Osteoblast (primary cell): ENCODE data around the gene TMPRSS4. TPM values are rescaled to one million over a fixed set of nuclear protein-coding genes. Genes with fewer than 3 reads are reported as not detected.

ENCODE experiments used
- DNase-seq: peaks from one replicate; pipeline ENCODE4 v3.0.0; 2011; ENCODE audit warnings: low spot score, mixed read lengths; ENCODE audit not compliant: insufficient read length; ENCODE audit errors: missing footprints
- H2AFZ ChIP-seq: 2 replicates; pipeline ENCODE4 v1.6.0; 2011; ENCODE audit warnings: mild to moderate bottlenecking, low read length
- H3K27ac ChIP-seq: 2 replicates; pipeline ENCODE4 v1.5.1; 2011; ENCODE audit warnings: mild to moderate bottlenecking, low read depth, low read length, moderate library complexity
- H3K27me3 ChIP-seq: 2 replicates; pipeline ENCODE4 v1.6.0; 2012; ENCODE audit warnings: mild to moderate bottlenecking, control low read depth, inconsistent platforms, low read length, moderate library complexity; ENCODE audit not compliant: insufficient read depth
- H3K36me3 ChIP-seq: 2 replicates; pipeline ENCODE4 v1.5.1; 2011; ENCODE audit warnings: mild to moderate bottlenecking, low read length, control low read depth, moderate library complexity; ENCODE audit not compliant: insufficient read depth
- H3K4me1 ChIP-seq: 2 replicates; pipeline ENCODE4 v1.5.1; 2011; ENCODE audit warnings: mild to moderate bottlenecking, low read length, control low read depth, moderate library complexity; ENCODE audit not compliant: insufficient read depth
- H3K4me2 ChIP-seq: 2 replicates; pipeline ENCODE4 v1.6.0; 2011; ENCODE audit warnings: mild to moderate bottlenecking, low read length; ENCODE audit not compliant: insufficient read depth
- H3K4me3 ChIP-seq: fragments of 200-600 bp; sonication (generic); 3 replicates; pipeline ENCODE4 v1.5.1; 2012; ENCODE audit warnings: mild to moderate bottlenecking, low read length, inconsistent platforms; ENCODE audit not compliant: insufficient read depth
- H3K79me2 ChIP-seq: 2 replicates; pipeline ENCODE4 v1.6.0; 2012; ENCODE audit warnings: mild to moderate bottlenecking, low read length, control low read depth, inconsistent platforms; ENCODE audit not compliant: insufficient read depth
- H3K9me3 ChIP-seq: 2 replicates; pipeline ENCODE4 v1.5.1; 2011; ENCODE audit warnings: low read depth, low read length, control low read depth
- H4K20me1 ChIP-seq: 2 replicates; pipeline ENCODE4 v1.6.0; 2012; ENCODE audit warnings: mild to moderate bottlenecking, low read length, control low read depth; ENCODE audit not compliant: insufficient read depth
- total RNA-seq: library from RNA; depleted of rRNA; stranded (reverse); fragments of >200 nt; gene quantifications from 2 replicates; pipeline ENCODE4 v1.2.3, GENCODE V29; 2012
- TF ChIP-seq, protein P1 (sequence below): IDR thresholded peaks from 2 replicates; pipeline ENCODE4 v1.5.1; 2011; ENCODE audit warnings: mild to moderate bottlenecking, low read depth, low read length, moderate library complexity; ENCODE audit errors: extremely low read depth

Gene TMPRSS4
- total RNA-seq, 1 donor, result not detected

DNA sequence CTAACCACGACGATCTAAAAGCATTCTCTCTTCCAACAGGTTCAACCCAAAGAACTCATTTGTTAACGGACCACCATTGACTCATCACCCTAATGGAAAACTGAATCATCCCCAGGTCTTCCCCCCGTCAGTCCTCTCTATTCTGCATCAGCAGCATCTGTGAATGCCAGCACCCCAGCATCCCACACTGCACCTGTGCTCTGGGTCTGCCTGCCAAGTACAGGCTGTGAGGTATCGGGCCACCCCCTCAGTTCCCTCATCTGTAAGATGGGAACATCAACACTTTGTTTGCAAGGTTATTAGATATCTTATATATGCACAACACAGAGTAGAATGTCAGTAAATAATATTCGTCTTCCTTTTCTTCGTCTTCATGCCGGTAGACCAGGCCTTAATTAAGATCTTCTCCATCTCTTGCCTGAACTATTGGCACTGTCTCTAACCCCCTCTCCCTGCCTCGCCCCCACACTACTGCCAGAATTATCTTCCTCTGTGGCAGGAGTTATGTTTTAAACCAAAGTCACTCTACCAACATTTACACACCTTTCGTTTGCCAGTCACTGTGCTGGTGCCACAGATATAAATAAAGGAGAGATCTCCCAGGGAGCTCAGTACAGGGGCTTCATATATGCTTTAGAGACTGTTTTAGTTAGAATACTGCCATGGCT, 7.8 kb upstream of the TMPRSS4 start:
- no peaks in the 10 kb centered on the region for H4K20me1 ChIP-seq
- no peak for DNase-seq
- H3K4me1 ChIP-seq, result no peaks in the 10 kb centered on the region
- H3K4me3 ChIP-seq, result no peak overlapping the region
- H3K27me3 ChIP-seq, result no peaks in the 10 kb centered on the region
- TF ChIP-seq, protein P1, sequence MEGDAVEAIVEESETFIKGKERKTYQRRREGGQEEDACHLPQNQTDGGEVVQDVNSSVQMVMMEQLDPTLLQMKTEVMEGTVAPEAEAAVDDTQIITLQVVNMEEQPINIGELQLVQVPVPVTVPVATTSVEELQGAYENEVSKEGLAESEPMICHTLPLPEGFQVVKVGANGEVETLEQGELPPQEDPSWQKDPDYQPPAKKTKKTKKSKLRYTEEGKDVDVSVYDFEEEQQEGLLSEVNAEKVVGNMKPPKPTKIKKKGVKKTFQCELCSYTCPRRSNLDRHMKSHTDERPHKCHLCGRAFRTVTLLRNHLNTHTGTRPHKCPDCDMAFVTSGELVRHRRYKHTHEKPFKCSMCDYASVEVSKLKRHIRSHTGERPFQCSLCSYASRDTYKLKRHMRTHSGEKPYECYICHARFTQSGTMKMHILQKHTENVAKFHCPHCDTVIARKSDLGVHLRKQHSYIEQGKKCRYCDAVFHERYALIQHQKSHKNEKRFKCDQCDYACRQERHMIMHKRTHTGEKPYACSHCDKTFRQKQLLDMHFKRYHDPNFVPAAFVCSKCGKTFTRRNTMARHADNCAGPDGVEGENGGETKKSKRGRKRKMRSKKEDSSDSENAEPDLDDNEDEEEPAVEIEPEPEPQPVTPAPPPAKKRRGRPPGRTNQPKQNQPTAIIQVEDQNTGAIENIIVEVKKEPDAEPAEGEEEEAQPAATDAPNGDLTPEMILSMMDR, result no peak
- H3K36me3 ChIP-seq, result no peaks in the 10 kb centered on the region
- no peaks in the 10 kb centered on the region for H3K79me2 ChIP-seq
- no peaks in the 10 kb centered on the region for H3K9me3 ChIP-seq
- no peak overlapping the region for H3K4me2 ChIP-seq
- no peak overlapping the region for H3K27ac ChIP-seq
- H2AFZ ChIP-seq, result no peak overlapping the region

DNA sequence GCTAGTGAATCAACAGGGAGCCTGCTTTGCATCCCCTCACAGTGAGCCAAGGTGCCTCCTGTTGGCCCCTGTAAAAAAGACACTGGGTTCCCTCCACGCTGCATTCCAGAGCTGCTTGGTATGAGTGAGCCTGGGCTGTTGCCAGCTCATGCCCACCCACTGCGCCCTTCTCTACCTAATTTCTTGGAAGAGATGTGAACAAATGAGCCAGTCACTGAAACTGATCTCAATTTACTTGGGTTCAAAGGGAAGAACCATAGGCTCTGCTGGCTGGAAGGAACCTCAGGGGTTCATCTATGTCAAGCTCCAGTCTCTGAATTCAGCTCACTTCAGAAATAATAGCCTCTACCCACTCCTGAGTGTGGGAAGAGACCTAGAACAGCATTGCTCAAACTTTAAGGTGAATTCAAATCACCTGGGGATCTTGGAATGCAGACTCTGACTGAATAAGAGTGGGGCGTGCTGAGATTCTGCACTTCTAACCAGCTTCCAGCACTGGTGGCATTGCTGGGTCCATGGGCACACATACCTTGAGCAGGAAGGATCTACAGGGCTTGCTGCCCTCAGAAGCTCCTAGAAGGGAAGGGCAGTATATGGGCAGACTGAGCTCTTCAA, 5.4 kb upstream of the TMPRSS4 start:
- H3K36me3 ChIP-seq, result no peaks in the 10 kb centered on the region
- no peaks in the 10 kb centered on the region for H3K4me1 ChIP-seq
- TF ChIP-seq, protein P1, result no peak
- H3K4me3 ChIP-seq, result no peak overlapping the region
- H3K9me3 ChIP-seq, result no peaks in the 10 kb centered on the region
- no peaks in the 10 kb centered on the region for H4K20me1 ChIP-seq
- no peak for DNase-seq
- no peak overlapping the region for H3K27ac ChIP-seq
- H3K4me2 ChIP-seq, result no peak overlapping the region
- no peaks in the 10 kb centered on the region for H3K79me2 ChIP-seq
- H3K27me3 ChIP-seq, result no peaks in the 10 kb centered on the region
- H2AFZ ChIP-seq, result no peak overlapping the region

DNA sequence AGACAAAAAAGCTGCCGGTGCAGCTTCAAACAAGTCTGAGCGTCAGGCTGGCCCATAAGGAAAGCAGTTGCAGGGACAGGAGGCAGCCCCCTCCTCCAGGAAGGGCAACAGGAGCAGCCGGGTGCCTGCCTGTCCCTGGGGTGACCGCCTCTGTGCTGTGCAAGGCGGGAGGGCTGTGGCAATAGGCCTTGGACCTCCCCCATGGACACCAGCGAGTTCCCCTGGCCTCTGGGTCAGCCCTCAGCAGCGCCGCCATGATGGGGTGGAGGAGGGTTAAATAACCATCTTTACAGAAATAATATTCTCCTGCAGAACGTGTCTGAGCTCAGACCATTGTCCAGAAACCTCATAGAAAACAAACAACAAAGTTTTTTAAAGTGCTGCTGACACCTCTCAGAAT, 3.3 kb upstream of the TMPRSS4 start:
- Histone ChIP-seq H3K9me3 (no peaks in the 10 kb centered on the region), H3K4me3 (no peak overlapping the region), H3K4me2 (no peak overlapping the region), H3K4me1 (no peaks in the 10 kb centered on the region), H3K79me2 (no peaks in the 10 kb centered on the region), H3K27ac (no peak overlapping the region), H2AFZ (no peak overlapping the region), H3K36me3 (no peaks in the 10 kb centered on the region), H3K27me3 (no peaks in the 10 kb centered on the region), H4K20me1 (no peaks in the 10 kb centered on the region)
- TF ChIP-seq, protein P1, result no peak
- no peak for DNase-seq

DNA sequence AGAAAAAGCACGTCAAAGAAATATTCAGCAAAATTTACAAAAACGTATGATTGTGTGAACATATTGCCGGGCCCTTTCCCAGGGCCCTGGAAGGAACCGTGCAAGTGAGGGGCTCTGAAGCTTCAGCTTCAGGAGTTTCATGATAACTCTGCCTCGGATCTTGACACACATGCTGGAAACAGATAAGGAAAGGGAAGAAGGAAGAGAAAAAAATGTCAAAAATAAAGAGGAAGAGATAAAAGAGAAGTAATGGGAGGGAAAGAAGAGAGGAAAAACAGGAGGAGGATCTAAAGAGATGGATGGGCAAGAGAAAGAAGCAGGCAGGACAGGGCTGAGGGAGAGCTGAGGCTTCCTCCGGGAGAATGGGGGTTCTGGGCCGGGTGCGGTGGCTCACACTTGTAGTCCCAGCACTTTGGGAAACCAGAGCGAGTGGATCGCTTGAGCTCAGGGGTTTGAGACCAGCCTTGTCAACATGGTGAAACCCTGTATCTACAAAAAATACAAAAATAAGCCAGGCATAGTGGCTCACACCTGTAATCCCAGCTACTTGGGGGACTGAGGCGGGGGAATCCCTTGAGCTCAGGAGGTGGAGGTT, 2.7 kb upstream of the TMPRSS4 start:
- no peak overlapping the region for H3K27ac ChIP-seq

More for the DNA sequence above, 2.7 kb upstream of the TMPRSS4 start:
- no peaks in the 10 kb centered on the region for H3K27me3 ChIP-seq
- TF ChIP-seq, protein P1, result no peak
- no peaks in the 10 kb centered on the region for H3K4me1 ChIP-seq
- H3K79me2 ChIP-seq, result no peaks in the 10 kb centered on the region
- H3K4me3 ChIP-seq, result no peak overlapping the region
- H3K4me2 ChIP-seq, result no peak overlapping the region
- no peaks in the 10 kb centered on the region for H3K9me3 ChIP-seq
- H2AFZ ChIP-seq, result no peak overlapping the region
- H3K36me3 ChIP-seq, result no peaks in the 10 kb centered on the region
- no peaks in the 10 kb centered on the region for H4K20me1 ChIP-seq
- DNase-seq, result no peak
